Purkinje cell (primary cell): ENCODE data around the gene AZGP1. TPM values are rescaled to one million over a fixed set of nuclear protein-coding genes. Genes with fewer than 3 reads are reported as not detected.

Experiments used
- polyA plus RNA-seq: library from polyadenylated mRNA; unstranded; fragments of >200 nt; fragmentation: Nextera tagmentation; gene quantifications from 2 replicates; pipeline ENCODE4 v1.2.1, GENCODE V29; 2014

The AZGP1 gene
- not detected in 2 replicates for polyA plus RNA-seq

GRCh38 chr7:99975782-99976521 is at the start of gene AZGP1:
Gene AZGP1 (minus strand): TSS chr7:99976031. CDS start chr7:99976020, 11 bp downstream.

GRCh38 chr7:100015232-100016214 is 39.7 kb upstream of the AZGP1 start, which contains the start of gene ZKSCAN1:
Gene ZKSCAN1 (plus strand): TSS chr7:100015596. CDS start chr7:100023507, 7,911 bp downstream.

DNA sequence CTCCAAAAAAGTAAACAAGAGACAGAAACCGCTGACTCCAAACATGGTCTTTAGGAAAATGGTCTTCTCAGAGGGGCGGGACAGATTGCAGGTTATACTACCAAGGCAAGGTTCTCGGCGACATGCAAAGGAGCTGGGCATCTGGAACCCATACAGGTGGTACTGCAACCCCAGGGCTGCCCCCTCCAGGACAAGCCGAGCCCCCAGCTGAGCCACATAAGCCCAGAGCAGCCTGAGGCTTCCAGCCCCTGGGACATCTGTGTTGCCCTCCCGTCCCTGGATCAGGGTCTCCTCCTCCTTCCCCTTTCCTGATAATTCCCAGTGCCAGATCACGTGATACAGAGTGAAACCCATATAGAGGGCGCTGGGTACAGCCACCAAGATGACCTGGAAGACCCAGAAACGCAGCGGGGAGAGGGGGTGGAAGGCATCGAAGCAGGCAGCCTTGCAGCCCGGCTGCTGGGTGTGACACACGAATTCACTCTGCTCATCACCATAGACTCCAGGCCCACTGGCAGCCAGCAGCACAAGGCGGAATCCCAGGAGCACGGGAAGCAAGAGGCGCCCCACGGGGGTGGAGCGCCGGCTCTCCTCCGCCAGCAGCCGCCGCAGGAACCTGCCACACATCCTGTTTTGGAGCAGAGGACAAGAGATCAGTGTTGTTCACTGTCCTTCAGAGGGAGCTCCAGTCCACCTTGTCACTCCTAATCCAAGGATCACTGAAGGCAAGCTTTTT is 46.7 kb downstream of the AZGP1 start, which contains the start of gene GJC3:
GJC3 (minus strand) TSS at position 627 of the 736 bp plus-strand sequence; CDS start at position 627, 0 bp downstream.

GRCh38 chr7:99918959-99919813 is 56.6 kb downstream of the AZGP1 start, which contains the start of gene TRIM4:
Gene TRIM4 (minus strand): TSS chr7:99919530. CDS start chr7:99919401, 129 bp downstream.

Other genes starting within 250 kb of the AZGP1 start
- not detected in 2 replicates for gene CYP3A7, start 240.8 kb downstream of the AZGP1 start, polyA plus RNA-seq
- not detected in 2 replicates for gene CYP3A4, start 191.8 kb downstream of the AZGP1 start, polyA plus RNA-seq
- gene CYP3A43, start 148.0 kb downstream of the AZGP1 start, polyA plus RNA-seq = not detected in 2 replicates
- gene OR2AE1, start 99.0 kb downstream of the AZGP1 start, polyA plus RNA-seq = not detected in 2 replicates
- gene TRIM4, start 56.5 kb downstream of the AZGP1 start, polyA plus RNA-seq = 3.7 and 6.7 TPM in 2 replicates
- not detected in 2 replicates for gene GJC3, start 46.4 kb downstream of the AZGP1 start, polyA plus RNA-seq
- 8.3 and 11.2 TPM in 2 replicates for gene ZKSCAN1, start 39.6 kb upstream of the AZGP1 start, polyA plus RNA-seq
- gene ZSCAN21, start 73.7 kb upstream of the AZGP1 start, polyA plus RNA-seq = 1.5 and 3.8 TPM in 2 replicates
- 3.4 and 4.4 TPM in 2 replicates for gene ZNF3, start 105.7 kb upstream of the AZGP1 start, polyA plus RNA-seq
- gene COPS6, start 112.9 kb upstream of the AZGP1 start, polyA plus RNA-seq = 160 and 204 TPM in 2 replicates
- gene MCM7, start 125.4 kb upstream of the AZGP1 start, polyA plus RNA-seq = 0.59 and 2.2 TPM in 2 replicates
- gene AP4M1, start 125.6 kb upstream of the AZGP1 start, polyA plus RNA-seq = 1.2 and 1.5 TPM in 2 replicates
- gene TAF6, start 143.3 kb upstream of the AZGP1 start, polyA plus RNA-seq = 1.8 and 3.9 TPM in 2 replicates
- 0.54 and 1.2 TPM in 2 replicates for gene CNPY4, start 143.6 kb upstream of the AZGP1 start, polyA plus RNA-seq
- gene MBLAC1, start 150.9 kb upstream of the AZGP1 start, polyA plus RNA-seq = 0.28 TPM in 1 of 2 replicates, not detected in the other
- 372 and 417 TPM in 2 replicates for gene LAMTOR4, start 172.9 kb upstream of the AZGP1 start, polyA plus RNA-seq
- gene TRAPPC14, start 182.7 kb upstream of the AZGP1 start, polyA plus RNA-seq = 0.97 and 4.0 TPM in 2 replicates
- gene GAL3ST4, start 192.6 kb upstream of the AZGP1 start, polyA plus RNA-seq = 0.24 and 0.43 TPM in 2 replicates
- not detected in 2 replicates for gene GPC2, start 201.3 kb upstream of the AZGP1 start, polyA plus RNA-seq
- 0.55 and 2.1 TPM in 2 replicates for gene STAG3, start 201.9 kb upstream of the AZGP1 start, polyA plus RNA-seq
- not detected in 2 replicates for gene PVRIG, start 243.9 kb upstream of the AZGP1 start, polyA plus RNA-seq